Activated effector memory CD4-positive, alpha-beta T cell treated with Interleukin-2 at 50 U/mL for 16 hours (primary cell): ENCODE data around the gene TDRD3.
"Not testable (repeated sequence)": the region's sequence is repeated elsewhere in the genome, so short reads cannot be mapped to it uniquely, and the experiment has no call there.

Source experiments
- DNase-seq: peaks from one replicate; pipeline ENCODE4 v3.0.0-alpha.2; 2020

TDRD3 gene

GRCh38 chr13:60398907-60399589 lies 2.0 kb downstream of the TDRD3 start:
- no peak for DNase-seq

DNA sequence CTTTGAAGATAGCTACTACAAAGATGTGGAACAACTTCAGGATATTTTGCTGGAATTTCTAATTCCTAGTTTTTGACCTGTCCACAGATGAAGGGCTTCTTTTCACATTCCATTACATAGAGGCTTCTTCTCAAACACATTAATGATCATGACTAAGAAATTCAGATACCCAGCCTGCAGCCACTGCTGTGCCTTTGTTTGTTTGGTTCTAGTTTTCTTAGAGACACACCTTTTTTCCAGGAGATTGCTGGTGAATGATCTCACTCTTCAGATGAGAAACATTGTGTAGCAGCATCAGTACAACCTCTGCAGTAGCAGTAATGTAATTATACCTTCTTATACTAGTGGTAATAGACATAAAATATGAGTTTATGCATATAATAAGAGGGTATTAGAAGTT lies 5.0 kb downstream of the TDRD3 start:
- DNase-seq, result no peak

GRCh38 chr13:60407095-60407494 lies 10.1 kb downstream of the TDRD3 start:
- DNase-seq, result no peak

DNA sequence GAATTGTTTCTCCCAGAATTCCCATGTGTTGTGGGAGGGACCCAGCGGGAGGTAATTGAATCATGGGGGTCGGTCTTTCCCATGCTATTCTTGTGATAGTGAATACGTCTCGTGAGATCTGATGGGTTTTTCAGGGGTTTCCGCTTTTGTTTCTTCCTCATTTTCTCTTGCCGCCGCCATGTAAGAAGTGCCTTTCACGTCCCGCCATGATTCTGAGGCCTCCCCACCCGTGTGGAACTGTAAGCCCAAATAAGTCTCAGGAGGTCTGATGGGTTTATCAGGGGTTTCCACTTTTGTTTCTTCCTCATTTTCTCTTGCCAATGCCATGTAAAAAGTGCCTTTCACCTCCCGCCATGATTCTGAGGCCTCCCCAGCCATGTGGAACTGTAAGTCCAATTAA lies 10.8 kb downstream of the TDRD3 start:
- not testable (repeated sequence) for DNase-seq

DNA sequence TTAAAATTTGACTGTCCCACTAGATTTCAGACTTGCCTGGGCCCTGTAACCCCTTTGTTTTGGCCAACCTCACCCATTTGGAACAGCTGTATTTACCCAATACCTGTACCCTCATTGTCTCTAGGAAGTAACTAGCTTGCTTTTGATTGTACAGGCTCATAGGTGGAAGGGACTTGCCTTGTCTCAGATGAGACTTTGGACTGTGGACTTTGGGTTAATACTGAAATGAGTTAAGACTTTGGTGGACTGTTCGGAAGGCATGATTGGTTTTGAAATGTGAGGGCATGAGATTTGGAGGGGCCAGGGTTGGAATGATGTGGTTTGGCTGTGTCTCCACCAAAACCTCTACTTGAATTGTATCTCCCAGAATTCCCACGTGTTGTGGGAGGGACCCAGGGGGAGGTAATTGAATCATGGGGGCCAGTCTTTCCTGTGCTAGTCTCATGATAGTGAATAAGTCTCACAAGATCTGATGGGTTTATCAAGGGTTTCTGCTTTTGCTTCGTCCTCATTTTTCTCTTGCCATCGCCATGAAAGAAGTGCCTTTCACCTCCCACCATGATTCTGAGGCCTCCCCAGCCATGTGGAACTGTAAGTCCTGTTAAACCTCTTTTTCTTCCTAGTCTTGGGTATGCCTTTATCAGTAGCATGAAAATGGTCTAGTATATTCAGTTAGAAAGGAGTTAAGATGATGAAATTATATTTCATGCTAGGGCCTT lies 12.7 kb downstream of the TDRD3 start:
- not testable (repeated sequence) for DNase-seq

- DNase-seq, result no peak
Observed at GRCh38 chr13:60410299-60410698, 13.3 kb downstream of the TDRD3 start.

DNA sequence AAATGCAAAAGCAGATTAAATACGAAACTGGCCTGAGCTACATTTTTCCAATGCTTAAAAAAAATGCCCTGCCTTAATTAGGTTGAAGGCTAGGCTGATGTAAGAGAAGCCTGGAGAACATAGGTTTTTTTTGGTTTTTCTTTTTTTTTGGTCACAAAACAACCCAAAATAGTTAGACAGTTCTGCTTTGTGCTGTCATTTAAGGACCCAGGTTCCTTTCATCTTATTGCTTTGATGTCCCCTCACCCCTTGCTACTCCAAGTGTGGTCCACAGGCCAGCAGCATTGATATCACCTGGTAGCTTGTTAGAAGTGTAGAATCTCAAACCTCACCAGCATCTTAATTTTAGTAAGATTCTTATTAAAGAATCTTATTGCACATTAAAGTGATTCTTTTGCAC lies 14.4 kb downstream of the TDRD3 start:
- DNase-seq, result no peak

DNA sequence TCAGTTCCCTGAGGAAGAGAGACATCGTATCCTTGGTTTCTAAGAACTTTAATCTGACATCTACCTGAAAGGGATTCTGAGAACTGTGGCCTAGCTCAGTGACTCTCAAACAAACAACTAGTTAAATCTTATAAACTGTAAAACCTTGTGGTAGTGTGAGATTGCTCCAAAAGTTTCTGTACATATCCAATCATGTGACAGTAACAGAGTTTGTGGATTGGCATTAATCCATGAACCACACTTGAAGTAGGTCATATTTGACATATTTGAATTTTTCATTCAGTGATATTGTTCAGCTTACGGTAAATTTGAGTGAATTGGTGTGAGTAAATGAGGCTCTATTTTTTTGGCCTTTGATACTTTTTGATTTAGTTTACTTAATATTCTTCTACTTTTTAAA lies 15.0 kb downstream of the TDRD3 start:
- no peak for DNase-seq

DNA sequence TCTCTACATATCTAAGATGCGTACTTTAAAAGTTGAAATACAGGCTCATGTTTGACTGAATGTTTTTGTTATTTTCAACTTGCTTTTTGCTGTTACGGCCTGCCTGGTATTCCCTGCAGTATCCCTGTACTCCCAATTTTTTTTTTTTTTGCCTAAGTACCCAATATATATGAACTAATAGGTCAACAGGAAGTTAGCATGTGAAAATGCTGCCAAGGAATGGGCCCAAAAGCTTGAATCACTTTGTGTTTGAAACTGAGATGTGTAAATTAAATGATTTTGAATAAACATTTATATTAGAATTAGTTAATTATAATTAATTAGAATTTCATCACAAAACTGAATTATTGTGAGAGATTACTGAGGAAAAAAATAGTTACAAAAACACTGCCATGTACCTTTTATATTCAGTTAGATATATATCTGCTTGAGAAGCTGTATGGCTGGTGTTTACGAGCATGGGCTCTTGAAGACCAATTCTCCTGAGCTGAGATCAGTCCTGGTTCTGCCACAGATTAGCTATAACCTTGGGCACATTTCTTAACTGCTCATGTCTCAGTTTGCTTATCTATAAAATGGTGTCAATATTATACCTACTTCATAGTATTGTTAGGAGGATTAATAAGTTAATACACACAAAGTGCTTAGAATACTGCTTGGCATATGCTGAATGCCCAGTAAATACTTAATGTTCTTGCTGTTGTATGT lies 16.0 kb downstream of the TDRD3 start:
- DNase-seq, result no peak

GRCh38 chr13:60414177-60414576 lies 17.2 kb downstream of the TDRD3 start:
- no peak for DNase-seq

- DNase-seq, result no peak
Observed at GRCh38 chr13:60417734-60418133, 20.7 kb downstream of the TDRD3 start.

- no peak for DNase-seq
Observed at GRCh38 chr13:60418954-60419353, 21.9 kb downstream of the TDRD3 start.

DNA sequence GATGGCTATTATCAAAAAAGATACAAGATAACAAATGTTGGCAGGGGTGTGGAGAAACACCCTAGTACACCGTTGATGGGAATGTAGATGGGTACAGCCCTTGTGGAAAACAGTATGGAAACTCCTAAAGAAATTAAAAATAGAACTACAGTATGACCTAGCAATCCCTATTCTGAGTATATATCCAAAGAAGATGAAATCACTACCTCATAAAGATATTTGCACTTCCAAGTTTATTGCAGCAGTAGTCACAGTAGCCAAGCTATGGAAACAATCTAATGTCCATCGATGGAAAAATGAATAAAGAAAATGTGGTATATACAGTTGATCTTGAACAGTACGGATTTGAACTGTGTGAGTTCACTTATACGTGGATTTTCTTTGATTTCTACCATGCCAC lies 28.3 kb downstream of the TDRD3 start:
- DNase-seq, result no peak

DNA sequence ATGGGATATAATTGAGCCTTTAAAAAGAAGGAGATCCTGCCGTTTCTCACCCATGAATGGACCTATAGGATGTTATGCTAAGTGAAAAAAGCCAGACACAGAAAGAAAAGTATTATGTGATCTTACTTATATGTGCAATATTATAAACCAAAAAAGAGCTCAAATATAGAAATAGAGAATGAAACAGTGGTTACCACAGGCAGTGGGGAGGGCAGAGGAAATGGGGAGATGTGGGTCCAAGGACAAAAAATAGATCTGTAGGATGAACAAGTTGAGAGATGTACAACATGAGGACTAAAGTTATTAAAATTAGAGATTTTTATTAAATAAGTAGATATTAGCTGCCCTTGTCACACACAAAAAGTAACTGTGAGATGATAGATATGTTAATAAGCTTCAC lies 29.1 kb downstream of the TDRD3 start:
- DNase-seq, result no peak

GRCh38 chr13:60427285-60427684 lies 30.3 kb downstream of the TDRD3 start:
- no peak for DNase-seq

- DNase-seq, result no peak
Observed at GRCh38 chr13:60431108-60431700, 34.2 kb downstream of the TDRD3 start.

- DNase-seq, result no peak
Observed at GRCh38 chr13:60433505-60433904, 36.5 kb downstream of the TDRD3 start.

DNA sequence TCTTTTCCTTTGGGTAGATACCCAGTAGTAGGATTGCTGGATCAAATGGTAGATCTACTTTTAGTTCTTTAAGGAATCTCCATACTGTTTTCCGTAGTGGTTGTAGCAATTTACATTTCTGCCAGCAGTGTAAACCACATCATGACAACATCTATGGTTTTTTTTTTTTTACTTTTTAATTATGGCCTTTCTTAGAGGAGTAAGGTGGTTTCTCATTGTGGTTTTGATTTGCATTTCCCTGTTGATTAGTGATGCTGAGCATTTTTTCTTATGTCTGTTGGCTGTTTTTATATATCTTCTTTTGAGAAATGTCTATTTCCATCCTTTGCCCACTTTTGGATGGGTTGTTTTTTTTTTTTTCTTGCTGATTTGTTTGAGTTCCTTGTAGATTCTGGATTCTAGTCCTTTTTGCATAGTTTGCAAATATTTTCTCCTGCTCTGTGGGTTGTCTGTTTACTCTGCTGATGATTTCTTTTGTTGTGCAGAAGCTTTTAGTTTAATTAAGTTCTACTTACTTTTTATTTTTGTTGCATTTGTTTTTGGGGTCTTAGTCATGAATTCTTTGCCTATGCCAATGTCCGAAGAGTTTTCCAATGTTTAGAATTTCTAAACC lies 38.8 kb downstream of the TDRD3 start:
- no peak for DNase-seq

DNA sequence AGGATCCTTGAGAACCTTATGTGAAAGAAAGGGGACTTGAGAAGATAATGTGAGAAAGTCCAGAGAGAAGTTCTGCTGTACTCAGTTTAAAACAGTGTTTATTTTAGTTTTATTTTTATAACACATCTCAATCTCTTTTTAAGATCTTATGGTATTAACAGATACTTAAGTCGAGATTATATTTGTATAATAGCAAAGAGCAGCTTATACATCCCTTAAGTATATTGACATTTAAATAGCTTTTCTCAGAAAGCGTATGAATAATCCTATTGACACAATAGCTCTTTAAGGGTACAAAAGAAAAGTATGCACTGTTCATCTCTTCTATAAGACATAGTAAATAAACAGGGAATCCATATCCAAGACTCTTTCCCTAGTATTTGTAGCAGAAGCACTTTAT lies 42.2 kb downstream of the TDRD3 start:
- DNase-seq, result no peak

- DNase-seq, result no peak
Observed at GRCh38 chr13:60441761-60442160, 44.7 kb downstream of the TDRD3 start.

DNA sequence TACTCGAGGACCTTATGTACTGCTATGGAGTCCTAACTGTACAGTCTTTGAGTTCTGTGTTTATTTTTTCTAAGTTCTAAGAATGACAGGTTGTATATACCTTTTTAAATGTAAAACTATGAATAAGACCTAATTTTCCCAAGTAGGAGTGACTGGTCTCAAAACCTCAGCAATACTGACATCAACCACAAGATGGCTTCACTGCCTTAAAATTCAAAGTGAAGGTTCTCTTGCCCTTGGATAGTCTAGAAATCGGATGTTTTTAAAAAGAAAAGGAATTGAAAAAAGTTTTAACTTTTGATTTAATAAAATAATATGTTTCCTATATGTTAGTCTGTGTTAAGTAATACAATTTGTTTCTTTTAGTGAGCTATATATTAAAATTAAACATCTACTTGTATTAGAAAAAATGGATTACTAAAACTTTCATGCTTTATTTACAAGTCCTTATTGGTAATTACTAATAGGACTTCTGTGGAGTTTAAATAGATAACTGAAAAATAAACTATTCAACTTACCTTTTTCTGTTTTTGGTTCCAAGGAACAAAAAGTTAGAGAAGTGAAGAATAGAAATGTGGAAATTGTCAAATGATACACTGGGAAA lies 52.0 kb downstream of the TDRD3 start:
- no peak for DNase-seq

DNA sequence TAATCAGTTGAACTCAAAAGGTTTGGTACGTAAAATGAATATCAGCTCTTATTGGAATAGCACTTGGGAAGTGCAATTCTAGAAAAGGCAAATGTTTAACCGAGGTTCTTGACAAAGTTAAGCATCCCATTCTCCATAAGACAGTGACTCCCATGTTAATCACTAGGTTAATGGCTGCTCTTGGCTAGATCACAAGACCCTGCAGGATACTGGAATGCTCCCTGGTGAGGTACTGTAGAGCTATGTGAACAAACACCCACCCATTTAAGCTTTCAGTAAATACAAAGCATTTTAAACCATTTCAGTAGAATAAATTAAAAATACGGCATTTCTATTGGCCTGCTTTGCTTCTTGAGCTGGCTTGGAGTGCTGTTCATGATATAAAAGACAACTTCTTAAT lies 56.5 kb downstream of the TDRD3 start:
- no peak for DNase-seq

DNA sequence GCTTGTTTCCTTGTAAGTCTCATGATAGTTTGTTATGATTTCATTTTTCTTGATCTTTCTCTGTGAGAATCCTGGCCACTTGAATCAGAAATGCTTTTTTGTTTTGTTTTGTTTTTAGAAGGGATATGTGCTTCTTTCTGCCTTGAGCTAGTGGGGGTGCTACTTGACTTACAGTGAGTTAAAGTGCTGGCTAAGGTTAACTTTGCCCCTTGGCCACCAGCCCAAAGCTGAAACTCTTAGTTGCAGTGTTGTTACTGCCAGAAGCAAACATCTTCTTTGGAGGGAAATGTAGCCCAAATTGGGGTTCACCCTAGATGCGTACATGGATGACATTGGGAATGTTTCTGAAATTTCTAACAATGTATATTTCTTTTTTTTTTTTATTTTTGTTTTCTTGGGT lies 57.4 kb downstream of the TDRD3 start:
- DNase-seq, result no peak
